Measurements from ENCODE around the gene IL23A. TPM values are rescaled to one million over a fixed set of nuclear protein-coding genes. Genes with fewer than 3 reads are reported as not detected.

The IL23A gene
- total RNA-seq, 1 experiment from 2014 or later: 0.41 TPM

DNA sequence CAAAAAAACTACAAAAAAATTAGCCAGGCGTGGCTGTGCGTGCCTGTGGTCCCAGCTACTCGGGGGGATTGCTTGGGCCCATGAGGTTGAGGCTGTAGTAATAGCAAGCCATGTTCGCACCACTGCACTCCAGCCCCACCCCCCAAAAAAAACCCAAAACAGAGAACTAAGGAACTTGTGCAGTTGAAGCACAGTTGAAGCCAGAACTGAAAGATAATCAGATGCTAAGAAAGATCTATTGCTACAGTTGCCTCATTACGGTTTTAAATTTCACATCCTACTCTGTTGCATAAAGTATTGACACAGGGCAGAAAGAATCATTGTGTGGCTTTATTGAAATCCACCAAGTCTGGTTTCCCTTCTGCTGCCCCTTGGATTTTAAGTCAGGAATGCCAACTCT is 42.4 kb upstream of the IL23A start:
- POLR2A ChIA-PET: no interaction called here
- no peak overlapping the region for H3K27ac ChIP-seq (ENCODE audit: low read length)
- BruUV-seq (replicated peaks): no TSS peak
- peaks cover 8% of the 10 kb centered on the region for H3K36me3 ChIP-seq (ENCODE audit: control insufficient read depth, insufficient read depth, low read length)
- intact Hi-C loops (cut with micrococcal nuclease; ENCODE audit: unreplicated experiment): no loop called here
- H3K4me1 ChIP-seq (ENCODE audit: control insufficient read depth, insufficient read depth, low read length): peaks cover 7% of the 10 kb centered on the region
- DNase-seq (ENCODE audit: low read depth, low spot score) (no peak), ATAC-seq (no peak)
- TF ChIP-seq SIN3A (IDR thresholded peaks at IDR 0.05; ENCODE audit: borderline replicate concordance, insufficient read depth, low read depth, low read length): no peak
- no peak for TF ChIP-seq POLR2AphosphoS5 (IDR thresholded peaks at IDR 0.05; ENCODE audit: low read depth, low read length)
- no peak for TF ChIP-seq TCF7L2 (IDR thresholded peaks at IDR 0.05; ENCODE audit: low read depth, low read length)
- TF ChIP-seq, protein P1, sequence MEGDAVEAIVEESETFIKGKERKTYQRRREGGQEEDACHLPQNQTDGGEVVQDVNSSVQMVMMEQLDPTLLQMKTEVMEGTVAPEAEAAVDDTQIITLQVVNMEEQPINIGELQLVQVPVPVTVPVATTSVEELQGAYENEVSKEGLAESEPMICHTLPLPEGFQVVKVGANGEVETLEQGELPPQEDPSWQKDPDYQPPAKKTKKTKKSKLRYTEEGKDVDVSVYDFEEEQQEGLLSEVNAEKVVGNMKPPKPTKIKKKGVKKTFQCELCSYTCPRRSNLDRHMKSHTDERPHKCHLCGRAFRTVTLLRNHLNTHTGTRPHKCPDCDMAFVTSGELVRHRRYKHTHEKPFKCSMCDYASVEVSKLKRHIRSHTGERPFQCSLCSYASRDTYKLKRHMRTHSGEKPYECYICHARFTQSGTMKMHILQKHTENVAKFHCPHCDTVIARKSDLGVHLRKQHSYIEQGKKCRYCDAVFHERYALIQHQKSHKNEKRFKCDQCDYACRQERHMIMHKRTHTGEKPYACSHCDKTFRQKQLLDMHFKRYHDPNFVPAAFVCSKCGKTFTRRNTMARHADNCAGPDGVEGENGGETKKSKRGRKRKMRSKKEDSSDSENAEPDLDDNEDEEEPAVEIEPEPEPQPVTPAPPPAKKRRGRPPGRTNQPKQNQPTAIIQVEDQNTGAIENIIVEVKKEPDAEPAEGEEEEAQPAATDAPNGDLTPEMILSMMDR (IDR thresholded peaks at IDR 0.05): no peak
- TF ChIP-seq, protein P2, sequence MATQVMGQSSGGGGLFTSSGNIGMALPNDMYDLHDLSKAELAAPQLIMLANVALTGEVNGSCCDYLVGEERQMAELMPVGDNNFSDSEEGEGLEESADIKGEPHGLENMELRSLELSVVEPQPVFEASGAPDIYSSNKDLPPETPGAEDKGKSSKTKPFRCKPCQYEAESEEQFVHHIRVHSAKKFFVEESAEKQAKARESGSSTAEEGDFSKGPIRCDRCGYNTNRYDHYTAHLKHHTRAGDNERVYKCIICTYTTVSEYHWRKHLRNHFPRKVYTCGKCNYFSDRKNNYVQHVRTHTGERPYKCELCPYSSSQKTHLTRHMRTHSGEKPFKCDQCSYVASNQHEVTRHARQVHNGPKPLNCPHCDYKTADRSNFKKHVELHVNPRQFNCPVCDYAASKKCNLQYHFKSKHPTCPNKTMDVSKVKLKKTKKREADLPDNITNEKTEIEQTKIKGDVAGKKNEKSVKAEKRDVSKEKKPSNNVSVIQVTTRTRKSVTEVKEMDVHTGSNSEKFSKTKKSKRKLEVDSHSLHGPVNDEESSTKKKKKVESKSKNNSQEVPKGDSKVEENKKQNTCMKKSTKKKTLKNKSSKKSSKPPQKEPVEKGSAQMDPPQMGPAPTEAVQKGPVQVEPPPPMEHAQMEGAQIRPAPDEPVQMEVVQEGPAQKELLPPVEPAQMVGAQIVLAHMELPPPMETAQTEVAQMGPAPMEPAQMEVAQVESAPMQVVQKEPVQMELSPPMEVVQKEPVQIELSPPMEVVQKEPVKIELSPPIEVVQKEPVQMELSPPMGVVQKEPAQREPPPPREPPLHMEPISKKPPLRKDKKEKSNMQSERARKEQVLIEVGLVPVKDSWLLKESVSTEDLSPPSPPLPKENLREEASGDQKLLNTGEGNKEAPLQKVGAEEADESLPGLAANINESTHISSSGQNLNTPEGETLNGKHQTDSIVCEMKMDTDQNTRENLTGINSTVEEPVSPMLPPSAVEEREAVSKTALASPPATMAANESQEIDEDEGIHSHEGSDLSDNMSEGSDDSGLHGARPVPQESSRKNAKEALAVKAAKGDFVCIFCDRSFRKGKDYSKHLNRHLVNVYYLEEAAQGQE (IDR thresholded peaks at IDR 0.05; ENCODE audit: insufficient read depth in 1 of 2, low read depth in 2 of 2, low read length in 1 of 2): no peak
- no peaks in the 10 kb centered on the region for H3K9me3 ChIP-seq (ENCODE audit: control insufficient read depth, insufficient read depth, low read depth, low read length)
- H3K27me3 ChIP-seq (ENCODE audit: control insufficient read depth, insufficient read depth, low read length): no peaks in the 10 kb centered on the region
- no peak overlapping the region for H3K4me3 ChIP-seq (ENCODE audit: low read depth in 2 of 2, low read length in 2 of 2)
- CTCF ChIA-PET: no interaction called here
- in situ Hi-C loops (cut with HindIII; ENCODE audit: low pct_unique_long_range_greater_than_20kb, low sequenced_read_pairs): no loop called here

DNA sequence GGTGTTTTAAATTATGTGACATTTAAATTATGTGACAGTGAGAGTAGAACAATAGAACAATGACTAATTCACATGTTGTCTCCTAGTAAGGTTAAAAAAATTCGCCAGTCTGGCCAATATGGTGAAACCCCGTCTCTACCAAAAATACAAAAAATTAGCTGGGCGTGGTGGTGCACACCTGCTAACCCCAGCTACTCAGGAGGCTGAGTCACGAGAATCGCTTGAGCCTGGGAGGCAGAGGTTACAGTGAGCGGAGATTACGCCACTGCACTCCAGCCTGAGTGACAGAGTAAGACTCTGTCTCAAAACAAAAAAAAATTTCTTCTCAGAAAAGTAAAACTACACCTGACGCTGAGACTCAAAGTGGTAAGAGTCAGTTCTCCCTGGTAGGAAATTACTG is 41.3 kb upstream of the IL23A start:
- ATAC-seq (no peak), DNase-seq (ENCODE audit: low read depth, low spot score) (no peak)
- in situ Hi-C loops (cut with HindIII; ENCODE audit: low pct_unique_long_range_greater_than_20kb, low sequenced_read_pairs): no loop called here
- ChIA-PET POLR2A (no interaction called here), CTCF (interaction anchor here (0.8 kb wide), 1 partner anchor 11 kb away, joined by 3 read pairs; no protein-coding TSS in a partner anchor)
- H3K36me3 ChIP-seq (ENCODE audit: control insufficient read depth, insufficient read depth, low read length): peaks cover 8% of the 10 kb centered on the region
- H3K27ac ChIP-seq (ENCODE audit: low read length): no peak overlapping the region
- TF ChIP-seq, protein P1 (IDR thresholded peaks at IDR 0.05): no peak
- TF ChIP-seq SIN3A (IDR thresholded peaks at IDR 0.05; ENCODE audit: borderline replicate concordance, insufficient read depth, low read depth, low read length): no peak
- peaks cover 7% of the 10 kb centered on the region for H3K4me1 ChIP-seq (ENCODE audit: control insufficient read depth, insufficient read depth, low read length)
- no TSS peak for BruUV-seq (replicated peaks)
- H3K9me3 ChIP-seq (ENCODE audit: control insufficient read depth, insufficient read depth, low read depth, low read length): no peaks in the 10 kb centered on the region
- intact Hi-C loops (cut with micrococcal nuclease; ENCODE audit: unreplicated experiment): no loop called here
- no peaks in the 10 kb centered on the region for H3K27me3 ChIP-seq (ENCODE audit: control insufficient read depth, insufficient read depth, low read length)
- no peak overlapping the region for H3K4me3 ChIP-seq (ENCODE audit: low read depth in 2 of 2, low read length in 2 of 2)
